ENCODE data around the gene MOCS1. TPM values are rescaled to one million over a fixed set of nuclear protein-coding genes. Genes with fewer than 3 reads are reported as not detected.

The MOCS1 gene
- total RNA-seq, 1 donor from 2014 or later = 1.3 TPM

GRCh38 chr6:39908838-39909583 lies 25.3 kb downstream of the MOCS1 start:
- Histone ChIP-seq H3K27me3 (ENCODE audit: control insufficient read depth, insufficient read depth, low read length) (no peaks in the 10 kb centered on the region), H3K36me3 (ENCODE audit: control insufficient read depth, insufficient read depth, low read length) (peaks cover 3% of the 10 kb centered on the region), H3K4me3 (ENCODE audit: low read depth, low read length) (no peak overlapping the region)
- TF ChIP-seq CTCF (IDR thresholded peaks at IDR 0.05; ENCODE audit: insufficient read depth, low read length, severe bottlenecking) = no peak
- DNase-seq (ENCODE audit: low read depth) = no peak
- no peak for FAIRE-seq

- no peak for TF ChIP-seq CTCF (IDR thresholded peaks at IDR 0.05; ENCODE audit: insufficient read depth, low read length, severe bottlenecking)
- FAIRE-seq (no peak), DNase-seq (ENCODE audit: low read depth) (no peak)
- Histone ChIP-seq H3K27me3 (ENCODE audit: control insufficient read depth, insufficient read depth, low read length) (no peaks in the 10 kb centered on the region), H3K4me3 (ENCODE audit: low read depth, low read length) (no peak overlapping the region), H3K36me3 (ENCODE audit: control insufficient read depth, insufficient read depth, low read length) (peaks cover 3% of the 10 kb centered on the region)
These were observed 26.2 kb downstream of the MOCS1 start for GRCh38 chr6:39907871-39908575.

- Histone ChIP-seq H3K27me3 (ENCODE audit: control insufficient read depth, insufficient read depth, low read length) (no peaks in the 10 kb centered on the region), H3K36me3 (ENCODE audit: control insufficient read depth, insufficient read depth, low read length) (no peaks in the 10 kb centered on the region), H3K4me3 (ENCODE audit: low read depth, low read length) (no peak overlapping the region)
- TF ChIP-seq CTCF (IDR thresholded peaks at IDR 0.05; ENCODE audit: insufficient read depth, low read length, severe bottlenecking) = no peak
- DNase-seq (ENCODE audit: low read depth) (no peak), FAIRE-seq (peak; percentile 77)
These were observed 27.9 kb downstream of the MOCS1 start for GRCh38 chr6:39906318-39906761.

- no peak for DNase-seq (ENCODE audit: low read depth)
- no peak for FAIRE-seq
- H3K4me3 ChIP-seq (ENCODE audit: low read depth, low read length) = no peak overlapping the region
- H3K36me3 ChIP-seq (ENCODE audit: control insufficient read depth, insufficient read depth, low read length) = no peaks in the 10 kb centered on the region
- H3K27me3 ChIP-seq (ENCODE audit: control insufficient read depth, insufficient read depth, low read length) = no peaks in the 10 kb centered on the region
- TF ChIP-seq CTCF (IDR thresholded peaks at IDR 0.05; ENCODE audit: insufficient read depth, low read length, severe bottlenecking) = no peak
These were observed 28.7 kb downstream of the MOCS1 start for GRCh38 chr6:39905640-39905975.

GRCh38 chr6:39904946-39905639 lies 29.2 kb downstream of the MOCS1 start:
- TF ChIP-seq CTCF (IDR thresholded peaks at IDR 0.05; ENCODE audit: insufficient read depth, low read length, severe bottlenecking) = no peak
- Histone ChIP-seq H3K36me3 (ENCODE audit: control insufficient read depth, insufficient read depth, low read length) (no peaks in the 10 kb centered on the region), H3K27me3 (ENCODE audit: control insufficient read depth, insufficient read depth, low read length) (no peaks in the 10 kb centered on the region), H3K4me3 (ENCODE audit: low read depth, low read length) (no peak overlapping the region)
- no peak for DNase-seq (ENCODE audit: low read depth)
- no peak for FAIRE-seq

Measured in bronchial epithelial cell (primary cell).